ENCODE results near the gene DAND5. TPM values are rescaled to one million over a fixed set of nuclear protein-coding genes. Genes with fewer than 3 reads are reported as not detected.
A peak's percentile ranks its signal among the peaks of the same experiment; 100 is the strongest.

DAND5 gene
- total and polyA plus RNA-seq, 9 of the 15 experiments (the other 6 are each of a cell fraction or from before 2014, with no cell fraction given): 0.22 to 0.83 (median 0.60) TPM

- peak; percentile 66 for TF ChIP-seq MXD1 (CRISPR knock-in tag; IDR thresholded peaks at IDR 0.05; ENCODE audit: borderline replicate concordance, poor library complexity, severe bottlenecking)
- TF ChIP-seq MAFK (IDR thresholded peaks at IDR 0.05; ENCODE audit: low read length): no peak
- TF ChIP-seq BCOR (IDR thresholded peaks at IDR 0.05): no peak
- 0 out of 2 replicates have a peak, but pooled peaks have one; percentile 12 for TF ChIP-seq CHCHD3 (CRISPR knock-in tag; IDR thresholded peaks at IDR 0.05)
- peak in 1 of 2 experiments; percentile 82; a peak in 2 of 4 replicates for TF ChIP-seq CSDE1 (IDR thresholded peaks at IDR 0.05)
- TF ChIP-seq CBFA2T2 (conservative IDR thresholded peaks at IDR 0.05): peak; percentile 83
- peak; percentile 79 to 82 for TF ChIP-seq FOXK2 (conservative IDR thresholded peaks at IDR 0.05 in 1 of 2, IDR thresholded peaks at IDR 0.05 in 1 of 2; ENCODE audit: low read depth in 2 of 2)
- TF ChIP-seq BCLAF1 (IDR thresholded peaks at IDR 0.05; ENCODE audit: borderline replicate concordance in 1 of 2, control insufficient read depth in 1 of 2, low read depth in 2 of 2, low read length in 1 of 2): peak in 1 of 2 experiments; percentile 32; a peak in 2 of 4 replicates
- TF ChIP-seq NONO (IDR thresholded peaks at IDR 0.05; ENCODE audit: low read depth in 2 of 2, low read length in 1 of 2): peak; percentile 47 to 58; a peak in 1 of 4 replicates
- peak; percentile 81 for TF ChIP-seq ZNF395 (CRISPR knock-in tag; IDR thresholded peaks at IDR 0.05)
- TF ChIP-seq POLR2H (tag; IDR thresholded peaks at IDR 0.05; ENCODE audit: low read depth): peak; percentile 82
- TF ChIP-seq ZNF655 (CRISPR knock-in tag; IDR thresholded peaks at IDR 0.05): no peak
- no peak for TF ChIP-seq EP300 (IDR thresholded peaks at IDR 0.05; ENCODE audit: low read length)
- TF ChIP-seq ZNF449 (CRISPR knock-in tag; IDR thresholded peaks at IDR 0.05): no peak
- TF ChIP-seq RCOR1 (IDR thresholded peaks at IDR 0.05; ENCODE audit: borderline replicate concordance in 1 of 2, low read depth in 2 of 2, low read length in 2 of 2): 0 out of 4 replicates have a peak, but pooled peaks of 1 of the 2 experiments have one; percentile 4
- TF ChIP-seq ZNF121 (CRISPR knock-in tag; conservative IDR thresholded peaks at IDR 0.05): no peak
Observed at GRCh38 chr19:12945479-12946091, 23.8 kb upstream of the DAND5 start, which contains the start of gene RAD23A (continued).

Measured in K562 (cell line).